ENCODE measurements around the gene GDPD4.

Gene GDPD4

GRCh38 chr11:77236901-77237300 is 64.6 kb downstream of the GDPD4 start:
- no peak for DNase-seq (ENCODE audit: low spot score)

GRCh38 chr11:77233011-77233410 is 68.5 kb downstream of the GDPD4 start:
- no peak for DNase-seq (ENCODE audit: low spot score)

- DNase-seq (ENCODE audit: low spot score): no peak
Measured at GRCh38 chr11:77232242-77232641, 69.2 kb downstream of the GDPD4 start.

- DNase-seq (ENCODE audit: low spot score): no peak
Measured at GRCh38 chr11:77231800-77232199, 69.7 kb downstream of the GDPD4 start.

GRCh38 chr11:77230878-77231605 is 70.4 kb downstream of the GDPD4 start:
- DNase-seq (ENCODE audit: low spot score): no peak

GRCh38 chr11:77223797-77224196 is 77.7 kb downstream of the GDPD4 start:
- DNase-seq (ENCODE audit: low spot score): no peak

- no peak for DNase-seq (ENCODE audit: low spot score)
Measured at GRCh38 chr11:77217156-77217555, 84.3 kb downstream of the GDPD4 start.

- no peak for DNase-seq (ENCODE audit: low spot score)
Measured at GRCh38 chr11:77215106-77215505, 86.4 kb downstream of the GDPD4 start.

- DNase-seq (ENCODE audit: low spot score): no peak
Measured at GRCh38 chr11:77214557-77214956, 86.9 kb downstream of the GDPD4 start.

- no peak for DNase-seq (ENCODE audit: low spot score)
Measured at GRCh38 chr11:77213589-77214428, 87.7 kb downstream of the GDPD4 start.

- no peak for DNase-seq (ENCODE audit: low spot score)
Measured at GRCh38 chr11:77213029-77213579, 88.4 kb downstream of the GDPD4 start.

GRCh38 chr11:77212314-77213007 is 89.0 kb downstream of the GDPD4 start:
- no peak for DNase-seq (ENCODE audit: low spot score)

GRCh38 chr11:77211594-77212251 is 89.8 kb downstream of the GDPD4 start:
- no peak for DNase-seq (ENCODE audit: low spot score)

- DNase-seq (ENCODE audit: low spot score): no peak
Measured at GRCh38 chr11:77211040-77211451, 90.4 kb downstream of the GDPD4 start.

- DNase-seq (ENCODE audit: low spot score): no peak
Measured at GRCh38 chr11:77209663-77210062, 91.8 kb downstream of the GDPD4 start.

- DNase-seq (ENCODE audit: low spot score): no peak
Measured at GRCh38 chr11:77208535-77208934, 93.0 kb downstream of the GDPD4 start.

- no peak for DNase-seq (ENCODE audit: low spot score)
Measured at GRCh38 chr11:77207618-77208313, 93.7 kb downstream of the GDPD4 start.

- DNase-seq (ENCODE audit: low spot score): no peak
Measured at GRCh38 chr11:77207019-77207485, 94.4 kb downstream of the GDPD4 start.

GRCh38 chr11:77206264-77207018 is 95.0 kb downstream of the GDPD4 start:
- DNase-seq (ENCODE audit: low spot score): no peak

GRCh38 chr11:77205467-77206263 is 95.8 kb downstream of the GDPD4 start:
- no peak for DNase-seq (ENCODE audit: low spot score)

Measured in hematopoietic multipotent progenitor cell treated with erythropoietin and hydrocortisone succinate and interleukin-3 and kit ligand, for 17 days (in vitro differentiated cells).